ENCODE results near the gene NPRL2. TPM values are rescaled to one million over a fixed set of nuclear protein-coding genes. Genes with fewer than 3 reads are reported as not detected.
A peak's percentile ranks its signal among the peaks of the same experiment; 100 is the strongest.

NPRL2 gene
- total and polyA plus RNA-seq, 2 of the 13 experiments (the other 11 are each of a cell fraction or from before 2014, with no cell fraction given) = 30.6 to 51.4 TPM

- TF ChIP-seq RBFOX2 (IDR thresholded peaks at IDR 0.05; ENCODE audit: low read depth, low read length) (0 out of 2 replicates have a peak, but pooled peaks have one; percentile 9), ZNF280B (CRISPR knock-in tag; IDR thresholded peaks at IDR 0.05; ENCODE audit: borderline replicate concordance) (no peak), POLR2G (IDR thresholded peaks at IDR 0.05; ENCODE audit: low read depth, low read length) (peak; percentile 31; the same call in 1 of the 2 replicates)
- ChIA-PET CTCF (ENCODE audit: low intra/inter-chr PET ratio, low total read pairs) (no interaction called here), POLR2A (interaction anchor here (4.7 kb wide), 1 partner anchor 11 kb away, joined by 58 read pairs; the partner anchor contains the start of gene HYAL2)
- no TSS peak for BruUV-seq (replicated peaks)
- Histone ChIP-seq H3K27me3 (ENCODE audit: control insufficient read depth in 1 of 2, insufficient read depth in 2 of 2, low read length in 2 of 2) (peaks cover 0 to 2% of the 10 kb centered on the region in 2 experiments; a peak in 1 of 5 replicates), H4K20me1 (ENCODE audit: insufficient read depth, low read length) (peaks cover 12% of the 10 kb centered on the region), H3K27ac (ENCODE audit: extremely low read length, insufficient read depth, low read length) (no peak overlapping the region), H3K9me3 (ENCODE audit: low read length) (no peaks in the 10 kb centered on the region), H2AFZ (ENCODE audit: low read length) (no peak overlapping the region), H3K4me3 (replicated peaks in 1 of 3; ENCODE audit: insufficient read depth in 1 of 3, low read depth in 2 of 3, low read length in 3 of 3) (no peak overlapping the region), H3K4me1 (ENCODE audit: insufficient read depth, low read length) (peaks cover 53% of the 10 kb centered on the region), H3K4me2 (ENCODE audit: low read depth, low read length) (peak overlapping the region; percentile 97), H3K36me3 (replicated peaks in 1 of 2; ENCODE audit: control insufficient read depth in 1 of 2, insufficient read depth in 2 of 2, low read length in 2 of 2) (peaks cover 22 to 39% of the 10 kb centered on the region in 2 experiments), H3K9ac (ENCODE audit: insufficient read depth, low read depth, low read length) (peak overlapping the region; percentile 15; the same call in 1 of the 2 replicates), H3K79me2 (ENCODE audit: insufficient read depth, low read length) (peaks cover 46% of the 10 kb centered on the region)
- in situ Hi-C loops (cut with HindIII; ENCODE audit: extremely low pct_ligation_motif_present, low pct_unique_long_range_greater_than_20kb) (no loop called here), intact Hi-C loops (cut with micrococcal nuclease; ENCODE audit: unreplicated experiment) (no loop called here)
- WGBS (ENCODE audit: low lambda C conversion rate) = 82% methylated on average over 5 of the region's 5 CpGs
- DNase-seq (ENCODE audit: low spot score) (no peak), FAIRE-seq (no peak), ATAC-seq (no peak)
Measured at GRCh38 chr3:50334339-50335075, 16.1 kb downstream of the NPRL2 start.

- ChIA-PET CTCF (ENCODE audit: low intra/inter-chr PET ratio, low total read pairs) (no interaction called here), POLR2A (interaction anchor here (4.7 kb wide), 1 partner anchor 10 kb away, joined by 58 read pairs; the partner anchor contains the start of gene HYAL2)
- Histone ChIP-seq H4K20me1 (ENCODE audit: insufficient read depth, low read length) (peaks cover 12% of the 10 kb centered on the region), H2AFZ (ENCODE audit: low read length) (no peak overlapping the region), H3K36me3 (replicated peaks in 1 of 2; ENCODE audit: control insufficient read depth in 1 of 2, insufficient read depth in 2 of 2, low read length in 2 of 2) (peaks cover 22 to 39% of the 10 kb centered on the region in 2 experiments), H3K9ac (ENCODE audit: insufficient read depth, low read depth, low read length) (peak overlapping the region; percentile 15; the same call in 1 of the 2 replicates), H3K4me2 (ENCODE audit: low read depth, low read length) (peak overlapping the region; percentile 97), H3K9me3 (ENCODE audit: low read length) (no peaks in the 10 kb centered on the region), H3K79me2 (ENCODE audit: insufficient read depth, low read length) (peaks cover 46% of the 10 kb centered on the region), H3K27ac (ENCODE audit: extremely low read length, insufficient read depth, low read length) (peak overlapping the region; percentile 8), H3K27me3 (ENCODE audit: control insufficient read depth in 1 of 2, insufficient read depth in 2 of 2, low read length in 2 of 2) (peaks cover 0 to 2% of the 10 kb centered on the region in 2 experiments; a peak in 1 of 5 replicates), H3K4me1 (ENCODE audit: insufficient read depth, low read length) (peaks cover 57% of the 10 kb centered on the region), H3K4me3 (replicated peaks in 1 of 3; ENCODE audit: insufficient read depth in 1 of 3, low read depth in 2 of 3, low read length in 3 of 3) (no peak overlapping the region)
- ATAC-seq = no peak
- intact Hi-C loops (cut with micrococcal nuclease; ENCODE audit: unreplicated experiment) = no loop called here
- FAIRE-seq = no peak
- no TSS peak for BruUV-seq (replicated peaks)
- in situ Hi-C loops (cut with HindIII; ENCODE audit: extremely low pct_ligation_motif_present, low pct_unique_long_range_greater_than_20kb) = no loop called here
- no peak for DNase-seq (ENCODE audit: low spot score)
- 92% methylated on average over 8 of the region's 12 CpGs for WGBS (ENCODE audit: low lambda C conversion rate)
- no peak for TF ChIP-seq PRPF4 (IDR thresholded peaks at IDR 0.05; ENCODE audit: low read depth, low read length, poor library complexity, severe bottlenecking)
- TF ChIP-seq ZHX2 (IDR thresholded peaks at IDR 0.05; ENCODE audit: low read depth) = no peak
- TF ChIP-seq ZHX2 (CRISPR knock-in tag; IDR thresholded peaks at IDR 0.05; ENCODE audit: borderline replicate concordance) = no peak
- no peak for TF ChIP-seq MAX (IDR thresholded peaks at IDR 0.05)
- no peak for TF ChIP-seq ZNF333 (CRISPR knock-in tag; IDR thresholded peaks at IDR 0.05; ENCODE audit: borderline replicate concordance)
Measured at GRCh38 chr3:50333744-50334328, 16.7 kb downstream of the NPRL2 start.

Data from HepG2 (cell line).